ENCODE measurements around the gene C10orf71. TPM values are rescaled to one million over a fixed set of nuclear protein-coding genes. Genes with fewer than 3 reads are reported as not detected.

Gene C10orf71
- total and polyA plus RNA-seq, 9 donors: 0.01 to 0.03 (median 0.03) TPM; not detected in 6

- TF ChIP-seq POLR2A (IDR thresholded peaks at IDR 0.05) (no peak), EP300 (IDR thresholded peaks at IDR 0.05) (no peak), CTCF (IDR thresholded peaks at IDR 0.05) (no peak)
- no peak overlapping the region for H3K27ac ChIP-seq
- H3K36me3 ChIP-seq: no peaks in the 10 kb centered on the region
- H3K4me1 ChIP-seq (ENCODE audit: insufficient read depth): no peaks in the 10 kb centered on the region
- intact Hi-C loops (cut with DNase I): no loop called here
- no peaks in the 10 kb centered on the region for H3K9me3 ChIP-seq
- no peak overlapping the region for H3K4me3 ChIP-seq
- H3K27me3 ChIP-seq: no peaks in the 10 kb centered on the region
- DNase-seq: no peak
Measured at GRCh38 chr10:49258350-49258683, 40.7 kb upstream of the C10orf71 start.

GRCh38 chr10:49260644-49261296, 38.2 kb upstream of the C10orf71 start:
- Histone ChIP-seq H3K4me1 (ENCODE audit: insufficient read depth) (no peaks in the 10 kb centered on the region), H3K27me3 (no peaks in the 10 kb centered on the region), H3K36me3 (no peaks in the 10 kb centered on the region), H3K27ac (no peak overlapping the region), H3K4me3 (no peak overlapping the region), H3K9me3 (no peaks in the 10 kb centered on the region)
- TF ChIP-seq CTCF (IDR thresholded peaks at IDR 0.05): no peak
- no peak for TF ChIP-seq POLR2A (IDR thresholded peaks at IDR 0.05)
- no peak for TF ChIP-seq EP300 (IDR thresholded peaks at IDR 0.05)
- DNase-seq: no peak
- 77 to 80% (median 79%) methylated on average over 4 of the region's 4 CpGs for WGBS, 3 donors
- intact Hi-C loops (cut with DNase I): no loop called here

GRCh38 chr10:49263591-49263990, 35.4 kb upstream of the C10orf71 start:
- no peak overlapping the region for H3K4me3 ChIP-seq
- no peak overlapping the region for H3K27ac ChIP-seq
- intact Hi-C loops (cut with DNase I): no loop called here
- H3K9me3 ChIP-seq: no peaks in the 10 kb centered on the region
- no peaks in the 10 kb centered on the region for H3K4me1 ChIP-seq (ENCODE audit: insufficient read depth)
- no peak for DNase-seq
- 87 to 92% (median 90%) methylated on average over 3 of the region's 3 CpGs for WGBS, 3 donors
- H3K36me3 ChIP-seq: no peaks in the 10 kb centered on the region
- TF ChIP-seq EP300 (IDR thresholded peaks at IDR 0.05) (no peak), POLR2A (IDR thresholded peaks at IDR 0.05) (no peak), CTCF (IDR thresholded peaks at IDR 0.05) (no peak)
- H3K27me3 ChIP-seq: no peaks in the 10 kb centered on the region

- H3K9me3 ChIP-seq: no peaks in the 10 kb centered on the region
- no peak overlapping the region for H3K27ac ChIP-seq
- DNase-seq: no peak
- H3K36me3 ChIP-seq: no peaks in the 10 kb centered on the region
- H3K4me3 ChIP-seq: no peak overlapping the region
- TF ChIP-seq CTCF (IDR thresholded peaks at IDR 0.05): no peak
- no peak for TF ChIP-seq POLR2A (IDR thresholded peaks at IDR 0.05)
- TF ChIP-seq EP300 (IDR thresholded peaks at IDR 0.05): no peak
- H3K27me3 ChIP-seq: no peaks in the 10 kb centered on the region
- WGBS, 3 donors: 89 to 92% (median 91%) methylated on average over 3 of the region's 3 CpGs
- no peaks in the 10 kb centered on the region for H3K4me1 ChIP-seq (ENCODE audit: insufficient read depth)
- intact Hi-C loops (cut with DNase I): no loop called here
Measured at GRCh38 chr10:49264177-49264677, 34.7 kb upstream of the C10orf71 start.
